GOT3 (cell line): Measurements from ENCODE around the gene PHGDH.
"Not testable (repeated sequence)": the region's sequence is repeated elsewhere in the genome, so short reads cannot be mapped to it uniquely, and the experiment has no call there.

Experiments used
- DNase-seq: peaks from one replicate; lab custom pipeline; 2025; ENCODE audit warnings: mixed read lengths; lab: John Stamatoyannopoulos, UW

The PHGDH gene

DNA sequence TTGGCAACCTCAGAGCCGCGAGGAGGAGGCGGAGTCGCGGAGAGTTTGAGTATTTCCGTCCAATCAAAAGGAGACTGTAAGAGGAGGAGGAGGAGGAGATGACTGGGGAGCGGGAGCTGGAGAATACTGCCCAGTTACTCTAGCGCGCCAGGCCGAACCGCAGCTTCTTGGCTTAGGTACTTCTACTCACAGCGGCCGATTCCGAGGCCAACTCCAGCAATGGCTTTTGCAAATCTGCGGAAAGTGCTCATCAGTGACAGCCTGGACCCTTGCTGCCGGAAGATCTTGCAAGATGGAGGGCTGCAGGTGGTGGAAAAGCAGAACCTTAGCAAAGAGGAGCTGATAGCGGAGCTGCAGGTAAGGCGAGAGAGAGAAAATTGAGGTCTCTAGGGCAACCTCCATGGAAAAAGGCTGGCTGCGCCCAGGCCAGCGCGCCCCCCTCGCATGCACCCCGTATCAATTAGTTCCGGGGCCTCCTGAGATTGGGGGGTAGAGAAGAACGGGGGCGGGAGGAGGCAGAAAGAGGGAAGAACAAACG lies at the start of gene PHGDH:
TSS of gene PHGDH (plus strand) at position 131 of the 538 bp plus-strand sequence. CDS start at position 220, 89 bp downstream.
- peak; percentile 2 for DNase-seq

DNA sequence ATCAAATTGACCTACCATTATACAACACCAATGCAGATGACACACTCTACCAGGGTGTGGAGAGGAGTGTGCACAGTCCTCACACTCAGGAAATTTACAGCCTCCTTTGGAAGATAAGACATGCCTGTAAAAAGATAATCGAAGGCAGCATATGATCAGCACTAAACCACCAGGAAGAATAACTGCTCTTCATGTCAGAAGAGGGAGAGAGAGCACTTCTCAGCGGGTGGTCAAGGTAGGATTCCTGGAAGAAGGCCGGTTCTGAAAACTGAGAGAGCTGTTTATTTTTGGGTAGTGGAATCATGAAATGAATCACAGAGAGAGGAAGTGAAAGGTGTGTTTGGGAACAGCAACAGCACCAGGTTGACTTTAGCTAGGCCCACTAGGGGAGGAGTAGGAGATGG lies 49.7 kb upstream of the PHGDH start:
- no peak for DNase-seq

DNA sequence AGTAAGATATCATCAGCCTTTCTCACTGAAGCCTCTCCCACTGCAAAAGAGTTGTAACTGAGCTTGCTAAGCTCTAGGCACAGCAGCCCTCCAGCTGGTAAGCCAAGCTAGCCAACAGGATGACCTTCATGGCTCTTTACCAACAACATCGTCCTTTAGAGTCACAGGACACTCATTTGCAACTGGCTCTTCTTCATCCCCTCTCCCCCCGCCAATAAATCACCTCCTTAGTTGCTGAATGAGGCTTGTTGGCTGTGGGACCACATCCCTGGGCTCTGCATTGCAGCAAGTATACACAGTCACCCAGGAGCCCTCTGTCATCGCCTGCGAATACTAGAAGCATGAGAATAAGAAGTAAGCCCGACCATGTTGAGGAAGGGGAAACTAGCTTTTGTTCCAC lies 47.7 kb upstream of the PHGDH start:
- no peak for DNase-seq

DNA sequence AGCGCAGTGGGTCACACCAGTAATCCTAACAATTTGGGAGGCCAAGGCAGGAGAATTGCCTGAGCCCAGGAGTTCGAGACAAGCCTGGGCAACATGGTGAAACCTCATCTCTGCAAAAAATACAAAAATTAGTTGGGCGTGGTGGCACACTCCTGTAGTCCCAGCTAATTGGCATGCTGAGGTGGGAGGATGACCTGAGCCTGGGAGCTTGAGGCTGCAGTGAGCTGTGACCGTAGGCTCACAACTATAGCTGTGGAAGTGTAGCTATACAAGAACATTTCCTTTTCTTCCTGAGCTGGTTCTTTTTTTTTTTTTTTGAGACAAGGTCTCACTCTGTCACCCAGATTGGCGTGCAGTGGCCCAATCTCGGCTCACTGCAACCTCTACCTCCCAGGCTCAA lies 44.6 kb upstream of the PHGDH start:
- no peak for DNase-seq

DNA sequence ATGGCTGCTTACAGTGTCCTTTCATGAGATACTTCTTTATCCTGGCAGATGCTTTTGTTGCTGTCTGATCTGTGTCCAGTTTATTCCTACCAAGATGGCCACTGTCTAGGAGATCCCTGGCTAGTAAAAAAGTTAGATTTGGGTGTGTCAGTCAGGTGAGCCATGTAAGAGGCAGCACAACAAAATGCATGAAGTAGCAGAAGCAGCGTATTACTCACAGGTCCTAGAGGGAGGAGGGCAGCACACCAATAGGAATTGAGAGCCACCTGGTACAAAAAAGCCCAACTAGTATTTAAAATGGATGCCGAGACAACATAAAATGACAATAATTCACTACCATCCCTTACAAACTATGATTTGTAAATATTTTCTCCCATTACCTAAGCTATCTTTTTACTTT lies 40.8 kb upstream of the PHGDH start:
- no peak for DNase-seq

DNA sequence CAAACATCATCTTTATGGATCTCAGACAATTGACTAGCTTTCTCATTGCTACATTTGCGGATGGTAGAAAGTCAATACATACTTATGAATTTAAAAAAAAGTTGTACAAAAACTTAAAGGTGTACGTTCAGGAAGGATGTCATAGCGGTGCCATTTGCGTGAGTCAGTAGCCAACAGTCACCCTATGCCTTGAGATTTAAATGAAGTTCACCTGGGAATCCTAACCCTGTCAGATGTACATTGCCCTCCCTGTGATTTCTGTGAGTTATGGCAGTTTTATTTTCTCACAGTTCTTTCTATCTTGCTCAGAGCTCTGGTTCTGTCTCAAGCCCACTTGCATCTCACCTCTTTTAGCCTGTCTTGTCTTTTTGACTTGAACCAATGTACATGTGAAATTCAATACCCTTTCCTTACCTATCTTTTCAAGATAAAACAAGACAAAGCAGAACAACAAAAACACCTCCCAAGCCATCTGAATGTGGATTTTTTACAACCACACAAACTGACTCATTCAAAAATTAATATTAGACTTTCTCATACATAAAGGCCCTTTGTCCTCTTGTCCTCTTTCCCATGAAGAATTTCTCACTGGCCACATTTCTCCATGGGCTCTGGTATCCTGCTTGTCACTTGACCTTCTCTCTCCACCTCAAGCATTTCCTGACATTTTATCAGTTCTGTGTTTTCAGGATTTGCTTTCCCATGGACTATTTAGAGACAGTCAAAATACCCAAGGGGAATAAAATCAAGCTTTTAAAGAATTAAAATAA lies 38.4 kb upstream of the PHGDH start:
- no peak for DNase-seq

DNA sequence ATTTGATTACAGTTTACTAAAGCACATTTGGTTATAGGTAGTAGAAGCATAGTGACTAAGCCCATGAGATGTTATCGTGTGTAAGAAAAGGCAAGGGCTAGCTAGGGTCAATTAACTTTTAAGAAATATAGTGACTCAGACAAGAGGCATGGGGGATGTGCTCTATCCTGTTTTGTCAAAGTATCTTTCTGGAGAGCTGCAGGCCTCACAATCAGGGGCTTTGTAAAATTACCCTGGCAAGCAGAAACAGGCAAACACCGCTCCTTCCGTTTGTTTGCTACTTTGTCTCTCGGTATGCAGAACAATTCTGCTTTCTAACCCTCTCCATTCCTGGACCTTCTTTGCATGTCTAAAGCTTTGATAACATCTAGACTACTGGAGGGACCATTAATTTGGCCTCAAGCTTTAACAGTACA lies 37.6 kb upstream of the PHGDH start:
- no peak for DNase-seq

DNA sequence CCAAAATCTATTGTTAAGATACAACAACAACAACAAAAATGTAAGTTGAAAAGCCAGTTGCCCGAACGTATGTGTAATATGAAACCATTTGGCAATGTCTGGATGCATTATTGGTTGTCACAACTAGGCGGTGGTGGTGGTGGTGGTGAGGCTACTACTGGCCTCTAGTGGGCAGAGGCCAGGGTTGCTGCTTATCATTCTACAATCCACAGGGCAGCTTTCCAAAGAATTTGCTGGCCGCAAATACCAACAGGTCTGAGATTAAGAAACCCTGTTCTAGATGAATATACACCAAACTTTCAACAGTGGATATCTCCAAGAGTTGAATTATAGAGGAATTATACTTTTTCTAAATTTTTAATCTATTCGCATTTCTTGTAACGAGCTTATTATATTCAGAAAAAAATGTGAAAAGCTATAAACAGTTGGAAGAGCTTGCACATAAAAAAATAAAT lies 36.9 kb upstream of the PHGDH start:
- peak; percentile 2 for DNase-seq

DNA sequence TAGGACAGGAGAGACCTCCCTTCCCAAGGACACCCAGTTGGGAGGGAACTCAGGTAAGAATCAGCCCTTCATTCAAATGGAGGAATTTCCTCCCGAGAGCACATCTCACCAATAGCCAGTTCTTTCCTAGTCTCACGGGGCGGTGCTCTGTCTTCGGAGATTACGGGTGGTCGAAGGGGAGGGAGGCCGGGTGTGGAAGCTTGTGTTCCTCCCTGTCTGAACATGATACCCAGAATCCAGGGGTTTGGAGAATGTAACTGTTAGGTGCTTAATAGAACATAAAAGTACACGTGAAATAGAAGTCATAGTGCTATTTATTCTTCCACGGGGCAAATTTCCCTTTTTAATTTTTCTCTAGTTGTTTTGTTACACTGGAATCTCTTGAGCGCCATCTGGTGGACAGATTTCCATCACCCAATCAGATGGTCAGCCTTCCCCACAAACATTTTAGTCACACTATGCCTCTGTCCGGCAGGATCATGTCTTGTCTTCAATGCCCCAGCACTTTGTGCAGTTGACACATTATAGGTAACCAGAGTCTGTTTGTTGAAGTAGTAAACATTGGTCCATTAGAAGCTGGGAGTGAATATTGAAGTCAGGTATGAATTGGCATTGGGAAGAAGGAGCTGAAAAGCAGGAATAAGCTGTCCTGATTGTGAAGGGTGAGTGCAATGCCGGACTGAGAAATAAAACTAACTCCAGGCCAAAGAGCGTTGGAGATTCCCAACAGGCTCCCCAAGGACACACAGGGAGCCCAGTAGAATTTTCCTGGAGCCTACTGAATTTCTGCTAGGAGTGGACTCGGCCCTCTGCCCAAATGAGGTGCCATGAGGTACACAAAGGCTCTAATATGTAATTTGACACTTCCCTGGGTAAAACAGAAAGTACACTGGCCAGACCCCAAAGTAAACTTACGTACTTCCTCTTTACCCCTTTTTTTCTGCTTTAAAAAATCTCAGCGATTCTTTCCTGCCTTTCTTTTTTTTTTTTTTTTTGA lies 36.1 kb upstream of the PHGDH start:
- peak; percentile 8 for DNase-seq

DNA sequence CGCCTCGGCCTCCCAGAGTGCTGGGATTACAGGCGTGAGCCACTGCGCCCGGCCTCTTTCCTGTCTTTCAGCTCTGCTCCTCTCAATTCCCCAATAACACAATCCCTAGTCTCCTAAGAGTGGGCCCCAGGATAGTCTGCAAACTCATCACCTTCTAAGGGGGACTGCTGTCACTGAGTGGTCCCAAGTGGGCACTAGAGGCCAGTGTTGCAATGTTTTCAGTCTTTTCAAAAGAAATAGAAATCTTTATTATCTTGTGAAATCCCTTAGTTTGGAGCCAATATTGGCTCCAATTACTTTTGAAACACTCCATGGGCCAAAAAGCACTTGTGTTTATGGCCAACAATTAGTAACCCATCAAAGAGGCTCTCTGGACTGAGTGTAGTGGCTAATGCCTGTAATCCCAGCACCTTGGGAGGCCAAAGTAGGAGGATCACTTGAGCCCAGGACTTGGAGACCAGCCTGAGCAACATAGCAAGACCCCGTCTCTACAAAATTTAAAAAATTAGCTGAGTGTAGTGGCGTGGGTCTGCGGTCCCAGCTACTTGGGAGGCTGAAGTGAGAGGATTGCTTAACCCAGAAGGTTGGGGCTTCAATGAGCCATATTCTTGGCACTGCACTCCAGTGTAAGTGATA lies 35.0 kb upstream of the PHGDH start:
- DNase-seq, result no peak

DNA sequence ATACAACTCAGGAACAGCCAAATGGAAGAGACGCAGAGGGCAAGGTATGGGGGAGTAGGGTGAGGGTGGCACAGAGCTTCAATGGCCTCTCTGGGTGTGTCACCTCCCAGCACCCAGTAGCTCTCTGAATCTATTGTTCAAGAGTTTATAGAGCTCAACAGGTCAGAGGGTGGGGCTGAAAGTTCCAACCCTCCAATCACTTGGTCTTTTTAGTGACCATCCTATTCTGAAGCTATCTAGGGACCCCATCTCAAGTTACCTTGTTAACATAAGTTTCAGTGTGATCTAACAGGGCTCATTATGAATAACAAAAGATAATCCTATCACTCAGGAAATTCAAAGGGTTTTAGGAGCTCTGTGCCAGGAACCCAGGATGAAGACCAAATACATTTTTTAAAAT lies 32.5 kb upstream of the PHGDH start:
- no peak for DNase-seq

DNA sequence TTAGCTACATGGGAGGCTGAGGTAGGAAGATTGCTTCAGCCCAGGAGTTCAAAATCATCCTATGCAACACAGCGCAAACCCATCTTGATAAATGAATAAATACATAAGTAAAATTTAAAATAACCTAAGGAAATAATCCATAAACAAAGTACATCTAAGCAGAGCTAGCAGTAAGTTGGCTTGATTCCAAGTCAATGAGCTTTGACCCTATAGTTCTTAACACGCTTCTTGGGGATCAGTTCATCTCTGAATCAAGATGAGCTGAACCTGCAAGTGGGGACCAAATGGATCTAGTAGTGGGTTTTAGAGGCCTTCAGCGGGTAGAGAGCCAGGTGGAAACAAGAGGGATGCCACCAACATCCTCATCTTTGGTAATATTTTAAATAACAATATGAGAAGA lies 31.5 kb upstream of the PHGDH start:
- DNase-seq, result no peak

DNA sequence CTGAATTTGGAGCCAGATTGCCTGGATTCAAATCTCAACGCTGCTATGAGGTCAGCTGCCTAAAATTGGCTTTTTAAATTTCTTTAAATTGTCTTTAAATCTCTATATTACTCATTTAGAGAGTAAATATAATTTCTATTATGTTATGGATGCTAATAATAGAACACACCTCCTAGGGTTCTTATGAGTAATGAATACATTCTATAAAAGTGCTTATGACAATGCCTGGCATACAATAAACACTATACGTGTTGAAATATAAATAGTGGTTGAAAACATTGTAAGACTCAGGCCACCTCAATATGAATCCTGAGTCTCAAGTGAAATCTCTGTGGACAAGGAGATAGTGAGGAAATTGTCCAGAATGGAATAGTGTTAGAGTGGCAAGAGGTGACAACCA lies 31.0 kb upstream of the PHGDH start:
- DNase-seq, result no peak

DNA sequence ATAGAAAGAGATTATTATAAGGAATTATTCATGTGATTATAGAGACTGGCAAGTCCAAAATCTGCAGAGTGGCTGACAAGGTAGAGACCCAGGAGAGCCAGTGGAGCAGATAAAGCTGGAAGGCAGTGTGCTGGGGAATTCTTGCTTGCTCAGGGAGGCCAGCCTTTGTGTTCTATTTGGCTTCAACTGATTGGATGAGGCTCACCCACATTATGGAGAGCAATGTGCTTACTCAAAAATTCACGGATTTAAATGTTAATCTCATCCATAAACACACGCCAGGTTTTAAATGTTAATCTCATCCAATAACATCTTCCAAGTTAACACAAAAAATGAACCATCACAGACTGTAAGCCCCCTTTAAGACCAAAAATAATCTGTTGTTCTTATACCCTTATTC lies 30.2 kb upstream of the PHGDH start:
- no peak for DNase-seq

DNA sequence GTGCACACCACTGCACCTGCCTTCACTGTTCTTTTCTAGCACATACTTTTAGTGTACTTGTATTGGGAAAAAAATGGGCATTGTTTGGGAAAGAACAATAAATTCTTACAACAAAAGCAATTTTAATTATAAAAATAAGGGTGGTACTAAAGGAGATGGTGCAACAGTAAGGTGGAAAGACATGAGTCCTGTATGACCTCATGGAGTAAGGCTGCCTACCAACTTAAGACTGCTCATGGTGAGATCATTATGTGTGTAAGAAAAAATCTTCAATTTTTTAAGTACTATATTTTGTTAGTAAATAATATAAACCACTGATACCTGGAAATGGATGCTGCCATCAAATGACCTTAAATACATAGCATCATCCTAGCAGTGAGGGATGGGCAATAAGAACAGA lies 29.6 kb upstream of the PHGDH start:
- DNase-seq, result no peak

DNA sequence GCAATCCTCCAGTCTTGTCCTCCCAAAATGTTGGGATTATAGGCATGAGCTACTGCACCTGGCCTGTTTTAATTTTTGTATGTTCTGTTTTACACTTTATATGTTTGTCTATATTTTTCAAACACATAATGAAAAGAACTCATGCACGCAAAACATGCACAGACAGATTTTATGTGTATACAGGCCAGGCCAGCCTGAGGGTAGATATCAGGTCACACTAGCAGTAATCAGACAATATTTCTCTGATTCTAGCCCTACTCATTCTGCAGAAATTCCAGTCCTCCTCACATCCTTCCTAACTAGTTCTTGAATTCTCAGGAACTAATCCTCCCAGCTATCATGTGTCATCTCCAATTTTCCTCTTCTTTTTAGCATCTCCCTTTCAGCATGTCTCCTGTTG lies 27.8 kb upstream of the PHGDH start:
- no peak for DNase-seq

DNA sequence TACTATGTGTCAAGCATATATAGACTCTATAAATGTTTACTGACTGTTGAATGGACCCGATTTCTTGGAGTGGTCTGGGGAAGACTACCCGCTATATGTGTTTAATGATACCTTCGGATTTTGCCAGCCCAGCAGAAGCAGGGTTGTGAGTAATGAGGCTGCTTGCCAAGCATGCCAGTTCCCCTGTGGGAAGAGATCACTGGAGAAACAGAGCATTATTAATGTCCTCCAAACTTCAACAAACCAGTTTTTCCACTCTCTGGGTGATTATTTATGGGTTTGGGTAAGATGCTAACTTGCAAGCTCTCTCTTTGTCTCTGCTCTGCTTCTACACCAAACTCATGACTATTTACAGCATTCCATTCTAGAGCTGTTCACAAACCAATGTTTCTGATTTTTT lies 25.1 kb upstream of the PHGDH start:
- no peak for DNase-seq

DNA sequence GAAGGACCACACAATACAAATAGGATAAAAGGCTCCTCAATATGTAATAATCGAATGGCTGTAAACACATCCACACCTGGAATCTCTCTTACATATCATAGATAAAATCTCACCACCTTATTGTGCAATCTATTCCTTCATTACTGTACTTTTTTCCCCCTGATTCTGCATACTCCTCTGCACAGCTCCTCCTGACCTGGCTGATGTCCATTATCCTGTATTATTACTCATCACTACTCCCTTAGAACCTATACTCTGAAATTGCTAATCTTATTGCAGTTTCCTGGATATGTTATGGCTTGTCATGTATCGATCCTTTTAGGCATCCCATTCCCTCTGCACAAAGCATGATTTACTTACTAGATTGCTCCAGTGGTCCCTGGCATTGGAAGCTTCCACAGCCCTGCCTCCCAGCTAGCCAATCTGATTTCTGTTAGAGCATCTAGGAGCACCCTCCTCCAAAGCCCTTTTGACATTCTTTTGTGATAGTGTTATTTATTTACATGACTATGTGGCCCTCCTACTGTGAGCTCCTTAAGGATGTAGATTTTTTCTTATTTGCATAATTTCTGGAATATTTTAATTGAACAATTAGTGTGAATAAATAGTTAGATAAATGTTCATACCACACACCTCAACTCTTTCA lies 24.2 kb upstream of the PHGDH start:
- no peak for DNase-seq

DNA sequence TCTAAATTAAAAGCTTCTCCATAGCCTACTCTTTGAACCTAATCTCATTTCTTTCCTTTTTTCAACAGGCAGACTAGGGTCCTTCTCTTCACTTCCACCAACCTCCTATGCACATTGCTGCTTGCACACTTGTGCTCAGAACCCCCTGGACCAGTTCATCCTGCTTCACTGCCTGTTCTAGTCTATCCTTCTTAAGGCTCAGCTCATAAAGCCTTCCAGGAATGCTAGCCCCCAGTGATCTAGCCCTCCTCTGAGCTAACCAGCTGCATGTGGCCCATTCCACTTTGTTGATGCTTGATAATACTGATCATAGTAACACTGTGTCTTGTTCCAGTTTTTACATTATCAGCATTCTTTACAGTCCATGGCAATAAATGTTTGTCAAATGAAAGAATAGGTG lies 22.9 kb upstream of the PHGDH start:
- DNase-seq, result no peak

DNA sequence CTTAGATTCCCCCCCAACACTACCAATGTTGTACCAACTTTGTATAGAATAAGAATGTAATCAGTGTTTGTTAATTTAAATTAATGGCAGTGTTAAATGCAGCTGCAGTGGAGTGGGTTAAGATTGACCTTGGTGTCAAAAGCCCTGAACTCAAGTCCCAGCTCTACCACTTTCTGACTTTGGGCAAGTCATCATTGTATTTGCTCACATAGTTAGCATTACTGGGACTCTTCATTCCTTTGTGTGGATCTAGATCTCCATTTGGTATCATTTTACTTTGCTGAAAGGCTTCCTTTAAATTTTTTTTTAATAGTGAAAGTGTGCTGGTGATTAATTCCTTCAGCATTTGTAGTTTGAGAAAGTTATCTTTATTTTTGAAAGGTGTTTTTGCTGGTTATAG lies 22.2 kb upstream of the PHGDH start:
- DNase-seq, result no peak

DNA sequence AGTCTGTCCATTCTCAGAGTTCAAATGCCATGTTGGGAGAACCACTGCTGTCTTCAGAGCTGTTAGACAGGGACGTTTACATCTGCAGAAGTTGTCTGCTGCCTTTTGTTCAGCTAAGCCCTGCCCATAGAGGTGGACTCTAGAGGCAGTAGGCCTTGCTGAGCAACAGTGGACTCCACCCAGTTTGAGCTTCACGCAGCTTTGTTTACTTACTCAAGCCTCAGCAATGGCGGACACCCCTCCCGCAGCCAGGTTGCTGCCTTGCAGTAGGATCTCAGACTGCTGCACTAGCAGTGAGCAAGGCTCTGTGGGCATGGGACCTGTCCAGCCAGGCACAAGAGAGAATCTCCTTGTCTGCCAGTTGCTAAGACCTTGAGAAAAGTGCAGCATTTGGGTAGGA lies 14.9 kb upstream of the PHGDH start:
- not testable (repeated sequence) for DNase-seq

DNA sequence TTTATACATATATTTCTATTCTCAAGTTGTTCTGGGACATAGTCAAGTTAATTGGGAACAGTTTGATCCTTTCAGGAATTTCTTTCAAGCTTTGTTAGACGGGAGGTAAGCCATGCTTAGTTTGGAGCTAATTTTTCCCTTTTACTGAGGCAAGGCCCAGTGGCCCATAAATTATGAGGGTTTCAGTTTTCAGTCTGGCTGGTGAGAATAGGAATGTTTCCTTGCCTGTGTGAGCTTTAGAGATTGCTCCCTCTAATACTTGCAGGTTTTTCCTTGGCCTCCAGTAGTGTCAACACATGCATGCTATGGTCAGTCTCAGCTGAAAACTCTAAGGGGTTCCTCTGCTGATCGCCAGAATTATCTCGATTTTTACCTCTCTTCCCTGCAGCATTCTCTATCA lies 14.1 kb upstream of the PHGDH start:
- no peak for DNase-seq
